HepG2 (cell line): ENCODE measurements around the gene PPP1R7. TPM values are rescaled to one million over a fixed set of nuclear protein-coding genes. Genes with fewer than 3 reads are reported as not detected.
A peak's percentile ranks its signal among the peaks of the same experiment; 100 is the strongest.

ENCODE experiments used
- BRD4 ChIP-seq: sonication (generic); formaldehyde crosslinking; IDR thresholded peaks from 2 replicates; pipeline ENCODE4 v1.4.0; 2020; ENCODE audit warnings: missing genetic modification reagents
- CEBPG ChIP-seq: IDR thresholded peaks from 2 replicates; pipeline ENCODE4 v1.6.1; 2016
- CHD2 ChIP-seq: IDR thresholded peaks from 2 replicates; pipeline ENCODE4 v1.6.1; 2011; ENCODE audit warnings: low read depth, low read length, improper control_type of control experiment
- FOSL1 ChIP-seq: sonication (generic); formaldehyde crosslinking; IDR thresholded peaks from 2 replicates; pipeline ENCODE4 v1.9.0; 2021; ENCODE audit warnings: missing genetic modification reagents, borderline replicate concordance
- FOXA3 ChIP-seq: IDR thresholded peaks from 2 replicates; pipeline ENCODE4 v1.6.1; 2016; ENCODE audit warnings: missing genetic modification reagents, missing compliant biosample characterization
- FOXO1 ChIP-seq: sonication (generic); formaldehyde crosslinking; IDR thresholded peaks from 2 replicates; pipeline ENCODE4 v1.4.0; 2020; ENCODE audit warnings: missing genetic modification reagents
- RAD21 ChIP-seq: fragments of 450-650 bp; formaldehyde crosslinking; IDR thresholded peaks from 2 replicates; pipeline ENCODE4 v1.5.0; 2020; ENCODE audit warnings: mild to moderate bottlenecking
- RBAK ChIP-seq: sonication (generic); formaldehyde crosslinking; IDR thresholded peaks from 2 replicates; pipeline ENCODE4 v1.5.1; 2020; ENCODE audit warnings: mild to moderate bottlenecking, missing genetic modification reagents
- RBM22 ChIP-seq: fragments of 200-400 bp; formaldehyde crosslinking; optimal IDR thresholded peaks from 2 replicates; pipeline ENCODE3; 2017; ENCODE audit warnings: mild to moderate bottlenecking, low read length, moderate library complexity
- SAP130 ChIP-seq: IDR thresholded peaks from 2 replicates; pipeline ENCODE4 v1.6.1; 2016; ENCODE audit warnings: low read depth
- TEAD2 ChIP-seq: sonication (generic); formaldehyde crosslinking; IDR thresholded peaks from 2 replicates; pipeline ENCODE4 v1.9.0; 2021; ENCODE audit warnings: missing genetic modification reagents
- TP53 ChIP-seq: sonication (generic); formaldehyde crosslinking; conservative IDR thresholded peaks from 2 replicates; pipeline ENCODE4 v1.4.0; 2020; ENCODE audit warnings: missing genetic modification reagents
- YY1 ChIP-seq: IDR thresholded peaks from 2 replicates; pipeline ENCODE4 v1.6.1; 2011; ENCODE audit warnings: low read length, low read depth, moderate library complexity, mild to moderate bottlenecking; ENCODE audit not compliant: insufficient read depth, insufficient replicate concordance
- ZFX ChIP-seq: sonication (generic); formaldehyde crosslinking; IDR thresholded peaks from 2 replicates; pipeline ENCODE4 v1.4.0; 2020; ENCODE audit warnings: mild to moderate bottlenecking, low read depth, missing genetic modification reagents, moderate library complexity
- ZKSCAN1 ChIP-seq: fragments of 150-350 bp; IDR thresholded peaks from 2 replicates; pipeline ENCODE4 v1.6.1; 2014; ENCODE audit warnings: low read length
- ZNF143 ChIP-seq: sonication (generic); formaldehyde crosslinking; IDR thresholded peaks from 2 replicates; pipeline ENCODE4 v1.4.0; 2020; ENCODE audit warnings: missing genetic modification reagents
- ZNF160 ChIP-seq: sonication (generic); formaldehyde crosslinking; IDR thresholded peaks from 2 replicates; pipeline ENCODE4 v1.8.0; 2022; ENCODE audit warnings: mild to moderate bottlenecking, inconsistent platforms, missing genetic modification reagents
- ZNF264 ChIP-seq: sonication (generic); formaldehyde crosslinking; IDR thresholded peaks from 2 replicates; pipeline ENCODE4 v1.4.0; 2020; ENCODE audit warnings: missing genetic modification reagents
- ZNF280B ChIP-seq: sonication (generic); formaldehyde crosslinking; IDR thresholded peaks from 2 replicates; pipeline ENCODE4 v1.5.0; 2020; ENCODE audit warnings: missing genetic modification reagents, mild to moderate bottlenecking, borderline replicate concordance
- ZNF292 ChIP-seq: sonication (generic); formaldehyde crosslinking; IDR thresholded peaks from 2 replicates; pipeline ENCODE4 v1.8.1; 2022; ENCODE audit warnings: mild to moderate bottlenecking, low read depth, missing genetic modification reagents, borderline replicate concordance
- ZNF33A ChIP-seq: sonication (generic); formaldehyde crosslinking; IDR thresholded peaks from 2 replicates; pipeline ENCODE4 v1.5.1; 2020; ENCODE audit warnings: missing genetic modification reagents, mild to moderate bottlenecking, moderate library complexity, borderline replicate concordance
- ZNF501 ChIP-seq: sonication (generic); formaldehyde crosslinking; IDR thresholded peaks from 2 replicates; pipeline ENCODE4 v1.5.1; 2020; ENCODE audit warnings: mild to moderate bottlenecking, moderate library complexity, missing genetic modification reagents
- ZNF788 ChIP-seq: sonication (generic); formaldehyde crosslinking; IDR thresholded peaks from 2 replicates; pipeline ENCODE4 v1.5.0; 2020; ENCODE audit warnings: mild to moderate bottlenecking, missing genetic modification reagents, borderline replicate concordance
- ZSCAN12 ChIP-seq: sonication (generic); formaldehyde crosslinking; IDR thresholded peaks from 2 replicates; pipeline ENCODE4 v1.9.0; 2021; ENCODE audit warnings: mild to moderate bottlenecking, missing genetic modification reagents
- polyA plus RNA-seq, 8 experiments: library from polyadenylated mRNA; depleted of rRNA in 3 of 8; stranded (reverse) in 7 of 8; unstranded in 1 of 8; fragments of >200 nt; fragmentation: Illumina TruSeq in 4 of 8; extraction: Trizol in 4 of 8; gene quantifications; 2 replicates each; pipeline versions ENCODE4 v1.2.1 to v1.2.3, GENCODE V29; 2011 to 2016; ENCODE audit warnings: low read depth in 4 of 8, missing spikeins in 1 of 8, mixed read lengths in 1 of 8; ENCODE audit not compliant: insufficient read depth in 1 of 8
- total RNA-seq, 5 experiments: library from RNA; depleted of rRNA; stranded (reverse); fragments of >200 nt; fragmentation: Illumina TruSeq; extraction: Trizol; gene quantifications; 2 replicates each; pipeline ENCODE4 v1.2.3, GENCODE V29; 2016; ENCODE audit warnings: low read depth in 1 of 5
- TF ChIP-seq, protein P1 (sequence below): sonication (generic); formaldehyde crosslinking; IDR thresholded peaks from 2 replicates; pipeline ENCODE4 v1.4.0; 2020; ENCODE audit warnings: mild to moderate bottlenecking, missing genetic modification reagents

PPP1R7 gene
- total and polyA plus RNA-seq, 2 of the 13 experiments (the other 11 are each of a cell fraction or from before 2014, with no cell fraction given), result 33.3 to 67.9 TPM

DNA sequence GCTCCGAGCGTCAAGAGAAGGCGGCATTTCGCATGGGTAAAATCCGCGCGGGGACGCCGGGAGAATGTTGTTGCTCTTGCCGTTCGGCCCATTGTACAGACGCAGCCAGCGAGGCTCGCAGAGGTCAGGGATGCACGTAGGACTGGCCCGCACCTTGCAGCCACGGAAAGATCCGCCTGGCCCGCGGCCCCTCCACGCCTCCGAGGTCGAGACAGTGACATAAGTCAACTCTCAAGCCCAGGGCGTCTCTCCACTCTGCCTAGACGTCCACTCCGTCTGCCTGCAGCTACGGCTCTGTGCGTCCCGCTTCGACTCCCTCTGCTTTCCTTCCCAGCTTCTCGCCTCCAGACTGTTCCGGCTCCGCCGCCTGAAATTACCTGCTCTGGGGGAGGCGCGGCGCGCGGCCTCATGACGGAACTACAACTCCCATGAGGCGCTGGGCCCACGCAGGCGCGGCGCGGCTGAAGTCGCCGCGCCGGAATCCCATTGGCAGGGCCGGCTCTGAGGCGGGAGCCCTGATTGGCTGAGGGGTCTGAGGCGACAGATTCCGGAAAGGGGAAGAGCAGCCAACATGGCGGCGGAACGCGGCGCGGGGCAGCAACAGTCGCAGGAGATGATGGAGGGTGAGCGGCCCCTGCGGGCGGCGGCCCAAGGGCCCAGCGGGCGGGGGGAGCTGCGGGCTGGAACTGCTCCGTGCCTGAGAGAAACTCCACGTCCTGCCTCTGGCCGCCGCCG lies at the start of gene PPP1R7 (continued):
- TF ChIP-seq RAD21 (CRISPR knock-in tag), result peak; percentile 84
- no peak for TF ChIP-seq FOSL1
- TF ChIP-seq YY1, result peak; percentile 99
- peak; percentile 46; the same call in 1 of the 2 replicates for TF ChIP-seq TP53 (CRISPR knock-in tag)
- peak; percentile 99 for TF ChIP-seq ZNF143
- TF ChIP-seq ZNF264, result peak; percentile 47; the same call in 1 of the 2 replicates
- 0 out of 2 replicates have a peak, but pooled peaks have one; percentile 3 for TF ChIP-seq CEBPG
- peak; percentile 23; the same call in 1 of the 2 replicates for TF ChIP-seq BRD4 (CRISPR knock-in tag)
- no peak for TF ChIP-seq ZNF280B (CRISPR knock-in tag)
- TF ChIP-seq ZFX (CRISPR knock-in tag), result peak; percentile 70
- TF ChIP-seq ZNF501 (CRISPR knock-in tag), result peak; percentile 61
- TF ChIP-seq ZNF33A (CRISPR knock-in tag), result no peak
- TF ChIP-seq ZNF160 (CRISPR knock-in tag), result 0 out of 2 replicates have a peak, but pooled peaks have one; percentile 17
- 0 out of 2 replicates have a peak, but pooled peaks have one; percentile 78 for TF ChIP-seq ZSCAN12 (CRISPR knock-in tag)
- TF ChIP-seq TEAD2, result no peak
- peak; percentile 5 for TF ChIP-seq FOXO1 (CRISPR knock-in tag)
- 0 out of 2 replicates have a peak, but pooled peaks have one; percentile 35 for TF ChIP-seq RBAK (CRISPR knock-in tag)
- no peak for TF ChIP-seq RBM22
- TF ChIP-seq, protein P1, sequence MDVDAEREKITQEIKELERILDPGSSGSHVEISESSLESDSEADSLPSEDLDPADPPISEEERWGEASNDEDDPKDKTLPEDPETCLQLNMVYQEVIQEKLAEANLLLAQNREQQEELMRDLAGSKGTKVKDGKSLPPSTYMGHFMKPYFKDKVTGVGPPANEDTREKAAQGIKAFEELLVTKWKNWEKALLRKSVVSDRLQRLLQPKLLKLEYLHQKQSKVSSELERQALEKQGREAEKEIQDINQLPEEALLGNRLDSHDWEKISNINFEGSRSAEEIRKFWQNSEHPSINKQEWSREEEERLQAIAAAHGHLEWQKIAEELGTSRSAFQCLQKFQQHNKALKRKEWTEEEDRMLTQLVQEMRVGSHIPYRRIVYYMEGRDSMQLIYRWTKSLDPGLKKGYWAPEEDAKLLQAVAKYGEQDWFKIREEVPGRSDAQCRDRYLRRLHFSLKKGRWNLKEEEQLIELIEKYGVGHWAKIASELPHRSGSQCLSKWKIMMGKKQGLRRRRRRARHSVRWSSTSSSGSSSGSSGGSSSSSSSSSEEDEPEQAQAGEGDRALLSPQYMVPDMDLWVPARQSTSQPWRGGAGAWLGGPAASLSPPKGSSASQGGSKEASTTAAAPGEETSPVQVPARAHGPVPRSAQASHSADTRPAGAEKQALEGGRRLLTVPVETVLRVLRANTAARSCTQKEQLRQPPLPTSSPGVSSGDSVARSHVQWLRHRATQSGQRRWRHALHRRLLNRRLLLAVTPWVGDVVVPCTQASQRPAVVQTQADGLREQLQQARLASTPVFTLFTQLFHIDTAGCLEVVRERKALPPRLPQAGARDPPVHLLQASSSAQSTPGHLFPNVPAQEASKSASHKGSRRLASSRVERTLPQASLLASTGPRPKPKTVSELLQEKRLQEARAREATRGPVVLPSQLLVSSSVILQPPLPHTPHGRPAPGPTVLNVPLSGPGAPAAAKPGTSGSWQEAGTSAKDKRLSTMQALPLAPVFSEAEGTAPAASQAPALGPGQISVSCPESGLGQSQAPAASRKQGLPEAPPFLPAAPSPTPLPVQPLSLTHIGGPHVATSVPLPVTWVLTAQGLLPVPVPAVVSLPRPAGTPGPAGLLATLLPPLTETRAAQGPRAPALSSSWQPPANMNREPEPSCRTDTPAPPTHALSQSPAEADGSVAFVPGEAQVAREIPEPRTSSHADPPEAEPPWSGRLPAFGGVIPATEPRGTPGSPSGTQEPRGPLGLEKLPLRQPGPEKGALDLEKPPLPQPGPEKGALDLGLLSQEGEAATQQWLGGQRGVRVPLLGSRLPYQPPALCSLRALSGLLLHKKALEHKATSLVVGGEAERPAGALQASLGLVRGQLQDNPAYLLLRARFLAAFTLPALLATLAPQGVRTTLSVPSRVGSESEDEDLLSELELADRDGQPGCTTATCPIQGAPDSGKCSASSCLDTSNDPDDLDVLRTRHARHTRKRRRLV, result 0 out of 2 replicates have a peak, but pooled peaks have one; percentile 10
- no peak; the same call in 1 of the 2 replicates for TF ChIP-seq ZKSCAN1
- peak; percentile 35; the same call in 1 of the 2 replicates for TF ChIP-seq FOXA3 (CRISPR knock-in tag)
- TF ChIP-seq ZNF788 (CRISPR knock-in tag), result peak; percentile 18; the same call in 1 of the 2 replicates
- TF ChIP-seq SAP130 (CRISPR knock-in tag), result peak; percentile 93
- TF ChIP-seq CHD2, result peak; percentile 45; the same call in 1 of the 2 replicates
- TF ChIP-seq ZNF292 (CRISPR knock-in tag), result peak; percentile 38; the same call in 1 of the 2 replicates
